ENCODE results near the gene DNAJC30.
A peak's percentile ranks its signal among the peaks of the same experiment; 100 is the strongest.

Gene DNAJC30

GRCh38 chr7:73718438-73718881, 35.2 kb upstream of the DNAJC30 start:
- Histone ChIP-seq H3K79me2 (ENCODE audit: low read length) (peaks cover 5% of the 10 kb centered on the region; the same call in 1 of the 2 replicates), H3K4me3 (ENCODE audit: low read length) (peak overlapping the region; percentile 93), H3K9ac (ENCODE audit: low read length) (peak overlapping the region; percentile 77), H3K36me3 (replicated peaks; ENCODE audit: low read depth, low read length) (no peaks in the 10 kb centered on the region), H3K4me2 (ENCODE audit: low read length) (peak overlapping the region; percentile 88), H3K9me3 (ENCODE audit: insufficient read depth, low read length) (no peaks in the 10 kb centered on the region), H3K27ac (ENCODE audit: low read length) (no peak overlapping the region), H2AFZ (ENCODE audit: low read depth, low read length) (no peak overlapping the region), H3K27me3 (ENCODE audit: low read depth, low read length) (0 out of 2 replicates have a peak, but pooled peaks cover 3% of the 10 kb centered on the region), H4K20me1 (ENCODE audit: insufficient read depth, low read length) (peaks cover 4% of the 10 kb centered on the region; the same call in 1 of the 2 replicates), H3K4me1 (ENCODE audit: low read length) (peaks cover 11% of the 10 kb centered on the region)
- TF ChIP-seq CTCF (IDR thresholded peaks at IDR 0.05; ENCODE audit: low read depth, low read length) (no peak), EZH2phosphoT487 (IDR thresholded peaks at IDR 0.05; ENCODE audit: low read depth) (no peak)

GRCh38 chr7:73717991-73718405, 34.7 kb upstream of the DNAJC30 start:
- Histone ChIP-seq H3K27me3 (ENCODE audit: low read depth, low read length) (0 out of 2 replicates have a peak, but pooled peaks cover 3% of the 10 kb centered on the region), H2AFZ (ENCODE audit: low read depth, low read length) (no peak overlapping the region), H3K79me2 (ENCODE audit: low read length) (peaks cover 5% of the 10 kb centered on the region; the same call in 1 of the 2 replicates), H4K20me1 (ENCODE audit: insufficient read depth, low read length) (peaks cover 4% of the 10 kb centered on the region; the same call in 1 of the 2 replicates), H3K27ac (ENCODE audit: low read length) (no peak overlapping the region), H3K9ac (ENCODE audit: low read length) (no peak overlapping the region), H3K4me2 (ENCODE audit: low read length) (peak overlapping the region; percentile 88), H3K9me3 (ENCODE audit: insufficient read depth, low read length) (no peaks in the 10 kb centered on the region), H3K36me3 (replicated peaks; ENCODE audit: low read depth, low read length) (no peaks in the 10 kb centered on the region), H3K4me3 (ENCODE audit: low read length) (peak overlapping the region; percentile 93; the same call in 1 of the 2 replicates), H3K4me1 (ENCODE audit: low read length) (peaks cover 11% of the 10 kb centered on the region)
- TF ChIP-seq EZH2phosphoT487 (IDR thresholded peaks at IDR 0.05; ENCODE audit: low read depth) (no peak), CTCF (IDR thresholded peaks at IDR 0.05; ENCODE audit: low read depth, low read length) (no peak)

GRCh38 chr7:73717025-73717807, 34.0 kb upstream of the DNAJC30 start:
- H3K4me3 ChIP-seq (ENCODE audit: low read length): no peak overlapping the region
- peaks cover 11% of the 10 kb centered on the region for H3K4me1 ChIP-seq (ENCODE audit: low read length)
- no peak overlapping the region for H3K4me2 ChIP-seq (ENCODE audit: low read length)
- peaks cover 5% of the 10 kb centered on the region; the same call in 1 of the 2 replicates for H3K79me2 ChIP-seq (ENCODE audit: low read length)
- TF ChIP-seq EZH2phosphoT487 (IDR thresholded peaks at IDR 0.05; ENCODE audit: low read depth): no peak
- no peak for TF ChIP-seq CTCF (IDR thresholded peaks at IDR 0.05; ENCODE audit: low read depth, low read length)
- H3K36me3 ChIP-seq (replicated peaks; ENCODE audit: low read depth, low read length): no peaks in the 10 kb centered on the region
- H2AFZ ChIP-seq (ENCODE audit: low read depth, low read length): no peak overlapping the region
- H4K20me1 ChIP-seq (ENCODE audit: insufficient read depth, low read length): peaks cover 6% of the 10 kb centered on the region; the same call in 1 of the 2 replicates
- 0 out of 2 replicates have a peak, but pooled peaks cover 3% of the 10 kb centered on the region for H3K27me3 ChIP-seq (ENCODE audit: low read depth, low read length)
- H3K9ac ChIP-seq (ENCODE audit: low read length): no peak overlapping the region
- no peaks in the 10 kb centered on the region for H3K9me3 ChIP-seq (ENCODE audit: insufficient read depth, low read length)
- no peak overlapping the region for H3K27ac ChIP-seq (ENCODE audit: low read length)

- Histone ChIP-seq H3K4me3 (ENCODE audit: low read length) (no peak overlapping the region), H3K4me1 (ENCODE audit: low read length) (peaks cover 11% of the 10 kb centered on the region), H4K20me1 (ENCODE audit: insufficient read depth, low read length) (peaks cover 6% of the 10 kb centered on the region; the same call in 1 of the 2 replicates), H3K9me3 (ENCODE audit: insufficient read depth, low read length) (no peaks in the 10 kb centered on the region), H3K27ac (ENCODE audit: low read length) (no peak overlapping the region), H3K36me3 (replicated peaks; ENCODE audit: low read depth, low read length) (no peaks in the 10 kb centered on the region), H3K4me2 (ENCODE audit: low read length) (no peak overlapping the region), H3K79me2 (ENCODE audit: low read length) (peaks cover 5% of the 10 kb centered on the region; the same call in 1 of the 2 replicates), H3K9ac (ENCODE audit: low read length) (no peak overlapping the region), H3K27me3 (ENCODE audit: low read depth, low read length) (0 out of 2 replicates have a peak, but pooled peaks cover 3% of the 10 kb centered on the region), H2AFZ (ENCODE audit: low read depth, low read length) (no peak overlapping the region)
- TF ChIP-seq CTCF (IDR thresholded peaks at IDR 0.05; ENCODE audit: low read depth, low read length) (no peak), EZH2phosphoT487 (IDR thresholded peaks at IDR 0.05; ENCODE audit: low read depth) (no peak)
Observed at GRCh38 chr7:73716318-73716890, 33.2 kb upstream of the DNAJC30 start.

All from OCI-LY3 (cell line).